Colonic mucosa (tissue), 4 donors: ENCODE measurements around the gene CA7. TPM values are rescaled to one million over a fixed set of nuclear protein-coding genes. Genes with fewer than 3 reads are reported as not detected.

Experiments
- DNase-seq: peaks from one replicate; pipeline ENCODE4 v3.0.0-alpha.2; 2020
- H3K27ac ChIP-seq: fragments of 200-600 bp; one replicate; pipeline ENCODE4 v1.8.0; 2021
- H3K27me3 ChIP-seq: fragments of 200-600 bp; one replicate; pipeline ENCODE4 v1.8.0; 2021
- H3K36me3 ChIP-seq: fragments of 200-600 bp; one replicate; pipeline ENCODE4 v1.8.0; 2021
- H3K4me1 ChIP-seq: fragments of 200-600 bp; one replicate; pipeline ENCODE4 v1.8.0; 2021; ENCODE audit warnings: mild to moderate bottlenecking
- H3K4me3 ChIP-seq: fragments of 200-600 bp; one replicate; pipeline ENCODE4 v1.8.0; 2021
- H3K9ac ChIP-seq, 2 donors: one replicate each; pipeline ENCODE4 v1.7.0; 2013; ENCODE audit warnings: control low read depth in 2 of 2, low read depth in 2 of 2, low read length in 2 of 2
- H3K9me3 ChIP-seq: fragments of 200-600 bp; one replicate; pipeline ENCODE4 v1.8.0; 2021
- intact Hi-C: fragments of 100-400 bp; cut with DNase I; formaldehyde crosslinking; loops from one replicate; pipeline ENCODE4 v1.14.1; 2022
- total RNA-seq, 2 donors: library from RNA; stranded (reverse); fragmentation: NEBNext Ultra II Directional in 1 of 2; extraction: Animal tissue kit (Norgen Biotek cat#: 25700) in 1 of 2; gene quantifications; one replicate each; pipeline ENCODE4 v1.2.1, GENCODE V29; 2021
- TF ChIP-seq, protein P1 (sequence below): fragments of 200-600 bp; IDR thresholded peaks from one replicate; pipeline ENCODE4 v1.8.0; 2022; ENCODE audit warnings: antibody characterized with exemption, mild to moderate bottlenecking
- donor health status: healthy.
- donor health status: DM: no; HTN: no; CAD: no.
- donor health status: DM: no; HTN: no; CAD: no.

The CA7 gene
- total RNA-seq, 2 donors from 2014 or later, result 46.2 to 120 TPM

DNA sequence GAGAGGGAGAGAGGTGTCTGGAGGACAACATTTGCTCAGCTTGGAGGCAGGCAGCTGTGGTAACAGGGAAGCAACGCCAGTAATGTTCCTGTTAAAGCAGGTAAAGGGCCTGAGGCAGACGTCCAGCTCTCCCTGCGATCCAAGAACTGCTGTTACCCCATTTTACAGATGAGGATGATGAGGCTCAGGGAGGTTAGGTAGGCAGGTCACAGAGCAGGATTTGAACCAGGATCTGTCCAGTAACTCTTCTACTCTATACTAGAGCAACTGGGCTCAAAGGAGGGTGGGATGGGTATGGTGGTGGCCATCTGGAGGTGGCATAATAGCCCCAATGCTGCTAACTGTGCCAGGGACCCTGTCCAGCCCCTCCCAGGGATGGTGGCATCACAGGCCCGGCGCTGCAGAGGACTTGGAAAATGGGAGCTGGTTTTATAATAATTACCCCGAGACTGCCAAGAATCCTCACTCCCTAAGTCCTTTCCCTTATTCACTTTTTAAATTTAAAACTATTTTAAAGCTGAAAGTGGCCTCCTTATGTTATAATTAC, 12.0 kb downstream of the CA7 start:
- no peaks in the 10 kb centered on the region for H3K4me1 ChIP-seq
- H3K9me3 ChIP-seq, result no peaks in the 10 kb centered on the region
- no peak overlapping the region for H3K4me3 ChIP-seq
- intact Hi-C loops, result loop anchor here (10.0 kb wide), 1 partner anchor 451 kb away; no protein-coding TSS in a partner anchor
- no peaks in the 10 kb centered on the region for H3K27me3 ChIP-seq
- H3K36me3 ChIP-seq, result no peaks in the 10 kb centered on the region
- TF ChIP-seq, protein P1, sequence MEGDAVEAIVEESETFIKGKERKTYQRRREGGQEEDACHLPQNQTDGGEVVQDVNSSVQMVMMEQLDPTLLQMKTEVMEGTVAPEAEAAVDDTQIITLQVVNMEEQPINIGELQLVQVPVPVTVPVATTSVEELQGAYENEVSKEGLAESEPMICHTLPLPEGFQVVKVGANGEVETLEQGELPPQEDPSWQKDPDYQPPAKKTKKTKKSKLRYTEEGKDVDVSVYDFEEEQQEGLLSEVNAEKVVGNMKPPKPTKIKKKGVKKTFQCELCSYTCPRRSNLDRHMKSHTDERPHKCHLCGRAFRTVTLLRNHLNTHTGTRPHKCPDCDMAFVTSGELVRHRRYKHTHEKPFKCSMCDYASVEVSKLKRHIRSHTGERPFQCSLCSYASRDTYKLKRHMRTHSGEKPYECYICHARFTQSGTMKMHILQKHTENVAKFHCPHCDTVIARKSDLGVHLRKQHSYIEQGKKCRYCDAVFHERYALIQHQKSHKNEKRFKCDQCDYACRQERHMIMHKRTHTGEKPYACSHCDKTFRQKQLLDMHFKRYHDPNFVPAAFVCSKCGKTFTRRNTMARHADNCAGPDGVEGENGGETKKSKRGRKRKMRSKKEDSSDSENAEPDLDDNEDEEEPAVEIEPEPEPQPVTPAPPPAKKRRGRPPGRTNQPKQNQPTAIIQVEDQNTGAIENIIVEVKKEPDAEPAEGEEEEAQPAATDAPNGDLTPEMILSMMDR, result no peak
- no peak overlapping the region for H3K9ac ChIP-seq
- no peak overlapping the region for H3K27ac ChIP-seq
- no peak for DNase-seq

DNA sequence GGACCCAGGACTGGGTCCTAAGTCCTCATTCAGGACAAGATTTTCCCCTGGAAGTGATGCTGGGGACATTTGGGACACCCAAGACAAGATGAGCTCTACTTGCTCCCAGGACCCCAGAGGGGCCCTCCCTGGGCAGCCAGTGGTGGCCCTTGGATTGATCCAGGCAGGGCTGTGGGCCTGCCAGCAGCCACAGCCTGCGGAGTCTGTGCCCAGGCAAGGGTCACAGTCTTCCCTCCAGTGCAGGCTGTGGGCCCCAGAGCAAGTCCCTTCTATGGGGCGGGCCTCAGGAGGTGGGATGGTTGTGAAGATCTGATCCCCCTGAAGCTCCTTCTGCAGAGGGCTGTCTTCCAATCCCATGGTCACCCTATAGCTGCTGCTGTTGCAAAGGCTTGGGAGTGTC, 12.6 kb downstream of the CA7 start:
- Histone ChIP-seq H3K27ac (no peak overlapping the region), H3K36me3 (no peaks in the 10 kb centered on the region), H3K4me3 (no peak overlapping the region), H3K9ac (no peak overlapping the region), H3K4me1 (no peaks in the 10 kb centered on the region), H3K9me3 (no peaks in the 10 kb centered on the region), H3K27me3 (no peaks in the 10 kb centered on the region)
- TF ChIP-seq, protein P1, result no peak
- intact Hi-C loops, result loop anchor here (10.0 kb wide), 1 partner anchor 452 kb away; no protein-coding TSS in a partner anchor
- no peak for DNase-seq

DNA sequence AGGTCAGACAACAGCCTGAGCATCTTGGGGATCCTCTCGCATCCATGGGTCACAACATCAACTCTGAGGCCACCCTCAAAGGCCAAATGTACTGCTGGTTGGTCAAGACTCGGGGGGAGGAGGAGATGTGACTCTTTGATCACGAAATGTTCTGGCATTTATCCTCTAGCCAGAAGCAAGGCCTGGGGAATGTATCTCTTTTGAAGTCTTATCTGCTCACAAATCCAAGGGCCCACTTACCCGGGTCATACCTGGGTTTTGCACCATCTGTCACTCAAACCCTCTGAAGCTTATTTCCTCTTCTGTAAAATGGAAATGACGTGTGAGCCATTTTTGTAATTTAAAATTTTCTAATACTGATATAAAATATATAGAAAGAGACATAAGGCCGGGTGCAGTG, 13.2 kb downstream of the CA7 start:
- no peaks in the 10 kb centered on the region for H3K27me3 ChIP-seq
- DNase-seq, result no peak
- H3K9ac ChIP-seq, result no peak overlapping the region
- intact Hi-C loops, result loop anchor here (10.0 kb wide), 1 partner anchor 453 kb away; no protein-coding TSS in a partner anchor
- H3K36me3 ChIP-seq, result no peaks in the 10 kb centered on the region
- H3K4me3 ChIP-seq, result no peak overlapping the region
- TF ChIP-seq, protein P1, result no peak
- H3K27ac ChIP-seq, result no peak overlapping the region
- H3K9me3 ChIP-seq, result no peaks in the 10 kb centered on the region
- H3K4me1 ChIP-seq, result no peaks in the 10 kb centered on the region

DNA sequence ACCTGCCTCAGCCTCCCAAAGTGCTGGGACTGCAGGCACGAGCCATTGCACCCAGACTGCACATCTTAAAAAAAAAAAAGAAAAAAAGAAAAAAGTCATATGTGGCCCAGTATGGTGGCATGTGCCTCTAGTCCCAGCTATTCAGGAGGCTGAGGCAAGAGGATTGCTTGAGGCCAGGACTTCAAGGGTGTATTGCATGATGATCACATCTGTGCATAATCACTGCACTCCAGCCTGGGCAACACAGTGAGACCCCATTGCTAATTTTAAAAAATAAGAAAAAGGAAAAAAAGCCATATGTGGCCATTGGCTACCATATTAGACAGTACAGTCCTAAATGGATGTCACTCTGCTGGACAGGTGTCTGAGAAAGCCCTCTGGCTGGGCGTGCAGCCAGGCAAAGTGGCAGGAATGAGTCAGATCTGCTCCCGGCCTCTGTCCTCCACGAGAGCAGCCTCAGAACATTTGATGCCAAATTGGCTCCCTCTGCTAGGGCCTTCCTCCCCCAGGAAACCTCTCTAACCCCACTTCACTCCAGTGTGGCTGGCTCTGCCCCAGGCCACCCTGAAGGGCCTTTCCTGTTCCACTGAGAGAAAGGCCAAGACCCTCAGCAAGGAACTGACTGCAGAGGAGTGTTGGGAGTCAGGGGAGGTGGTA, 14.7 kb downstream of the CA7 start:
- H3K9me3 ChIP-seq, result no peaks in the 10 kb centered on the region
- H3K27ac ChIP-seq, result no peak overlapping the region
- H3K4me1 ChIP-seq, result no peaks in the 10 kb centered on the region
- DNase-seq, result peak; percentile 34
- no peak overlapping the region for H3K4me3 ChIP-seq
- TF ChIP-seq, protein P1, result no peak
- no peak overlapping the region for H3K9ac ChIP-seq
- no peaks in the 10 kb centered on the region for H3K36me3 ChIP-seq
- intact Hi-C loops, result loop anchor here (10.0 kb wide), 1 partner anchor 454 kb away; no protein-coding TSS in a partner anchor
- no peaks in the 10 kb centered on the region for H3K27me3 ChIP-seq

DNA sequence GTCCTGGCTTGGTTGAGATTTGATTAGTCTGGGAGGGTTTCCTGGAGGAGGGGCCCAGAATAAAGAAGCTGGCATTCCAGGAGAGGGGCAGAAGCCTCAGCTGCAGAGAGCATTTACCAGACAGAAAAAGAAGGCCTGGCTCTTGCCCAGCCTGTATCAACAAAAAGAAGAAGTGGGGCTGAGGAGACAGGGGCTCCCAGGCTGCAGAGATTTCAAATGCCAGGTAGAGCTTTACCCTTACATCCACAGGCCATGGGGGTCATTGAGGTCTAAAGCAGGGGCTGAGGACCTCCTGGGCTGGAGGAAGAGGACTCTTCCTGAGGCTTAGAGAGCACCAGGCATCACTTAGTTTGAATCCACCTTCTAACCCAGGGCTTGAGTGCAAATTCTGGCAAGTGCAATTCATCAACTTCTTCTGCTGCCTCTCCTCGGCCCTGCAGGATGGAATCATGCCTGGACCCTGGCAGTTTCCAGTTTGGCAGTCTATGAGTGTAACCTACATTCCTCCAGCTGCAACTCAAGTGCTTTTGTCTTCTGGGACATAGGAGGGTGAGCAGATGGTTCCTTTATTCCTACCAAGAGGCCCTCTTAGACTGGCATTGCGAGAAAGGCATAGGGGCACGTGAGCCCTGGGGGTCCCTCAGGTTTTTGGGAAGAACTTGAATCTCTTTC, 15.3 kb downstream of the CA7 start:
- no peak for DNase-seq
- Histone ChIP-seq H3K9me3 (no peaks in the 10 kb centered on the region), H3K9ac (no peak overlapping the region), H3K36me3 (no peaks in the 10 kb centered on the region), H3K27me3 (no peaks in the 10 kb centered on the region), H3K27ac (no peak overlapping the region), H3K4me1 (no peaks in the 10 kb centered on the region), H3K4me3 (no peak overlapping the region)
- TF ChIP-seq, protein P1, result no peak
- intact Hi-C loops, result loop anchor here (10.0 kb wide), 1 partner anchor 455 kb away; no protein-coding TSS in a partner anchor
